Transverse colon (tissue), 4 donors: Measurements from ENCODE around the gene NUCB2. TPM values are rescaled to one million over a fixed set of nuclear protein-coding genes. Genes with fewer than 3 reads are reported as not detected.

Experiments
- DNase-seq: peaks from one replicate; pipeline ENCODE4 v3.0.0-alpha.2; 2019
- H3K27ac ChIP-seq, 4 donors: fragments of 200-600 bp; sonication (generic); 2 replicates each; pipeline ENCODE4 v1.5.1; 2016 to 2018; ENCODE audit warnings: inconsistent platforms in 4 of 4
- H3K27me3 ChIP-seq: fragments of 200-600 bp; sonication (generic); 2 replicates; pipeline ENCODE4 v1.5.1; 2017; ENCODE audit warnings: inconsistent platforms
- H3K36me3 ChIP-seq, 4 donors: fragments of 200-600 bp; sonication (generic); 2 replicates each; pipeline ENCODE4 v1.5.1; 2017 to 2019; ENCODE audit warnings: inconsistent platforms in 4 of 4
- H3K4me1 ChIP-seq, 4 donors: fragments of 200-600 bp; sonication (generic); 2 replicates each; pipeline ENCODE4 v1.5.1; 2017 to 2020; ENCODE audit warnings: inconsistent platforms in 4 of 4
- H3K4me3 ChIP-seq, 4 donors: fragments of 200-600 bp; sonication (generic); 1 replicate in 1 of 4; 2 replicates in 3 of 4; pipeline versions ENCODE4 v1.5.1 to v1.6.1; 2017 to 2019; ENCODE audit warnings: inconsistent platforms in 4 of 4
- H3K9me3 ChIP-seq, 2 donors: fragments of 200-600 bp; sonication (generic); 2 replicates each; pipeline ENCODE4 v1.5.1; 2017 to 2019; ENCODE audit warnings: inconsistent platforms in 2 of 2
- CTCF ChIP-seq, 5 experiments: fragments of 200-600 bp in 3 of 5; fragments of 450-650 bp in 2 of 5; sonication (generic) in 3 of 5; IDR thresholded peaks; 1 replicate in 2 of 5; 2 replicates in 3 of 5; pipeline ENCODE4 v1.5.1; 2016 to 2017; ENCODE audit warnings: antibody characterized with exemption in 5 of 5, inconsistent platforms in 3 of 5, mild to moderate bottlenecking in 2 of 5, moderate library complexity in 1 of 5
- EP300 ChIP-seq: sonication (generic); formaldehyde crosslinking; IDR thresholded peaks from one replicate; pipeline ENCODE4 v1.6.1; 2017; ENCODE audit warnings: antibody characterized with exemption, low read depth
- POLR2A ChIP-seq: fragments of 450-650 bp; IDR thresholded peaks from one replicate; pipeline ENCODE4 v1.6.1; 2016; ENCODE audit warnings: antibody characterized with exemption, mild to moderate bottlenecking, moderate library complexity
- POLR2AphosphoS5 ChIP-seq, 3 donors: sonication (generic); formaldehyde crosslinking; IDR thresholded peaks; one replicate each; pipeline ENCODE4 v1.6.1; 2016; ENCODE audit warnings: antibody characterized with exemption in 3 of 3
- WGBS, 2 donors: methylation state at CpG; one replicate each; pipeline ENCODE4 v1.1.5; 2018; ENCODE audit warnings: low coverage in 1 of 2; 5-methylcytosine and 5-hydroxymethylcytosine counted together
- in situ Hi-C, 4 donors: fragments of 200-750 bp; cut with MboI; loops; one replicate each; pipeline versions ENCODE4 v1.15.0 to v1.15.1; 2017; ENCODE audit warnings: low sequenced_read_pairs in 3 of 4, low pct_ligation_motif_present in 1 of 4, low pct_unique_long_range_greater_than_20kb in 1 of 4
- intact Hi-C: fragments of 100-400 bp; cut with DNase I; formaldehyde crosslinking; loops from one replicate; pipeline ENCODE4 v1.15.1; 2023; ENCODE audit warnings: low total_unique reads
- total RNA-seq, 4 donors: library from RNA; depleted of rRNA; stranded (reverse); fragments of >200 nt; gene quantifications; one replicate each; pipeline ENCODE4 v1.1.0, GENCODE V29; 2016

Gene NUCB2
- total RNA-seq, 4 donors from 2014 or later: 5.0 to 28.9 (median 13.4) TPM

GRCh38 chr11:17351510-17352176 is 75.1 kb downstream of the NUCB2 start, which contains the start of gene NCR3LG1:
TSS of gene NCR3LG1 (plus strand) at chr11:17351800. CDS start at chr11:17351970, 170 bp downstream.
- intact Hi-C loops: no loop called here
- 0 to 1% methylated on average over 1 to 55 of the region's 61 CpGs for WGBS, 2 donors
- in situ Hi-C loops: no loop called here

GRCh38 chr11:17352950-17353820 is 76.6 kb downstream of the NUCB2 start:
- Histone ChIP-seq H3K9me3 (no peaks in the 10 kb centered on the region), H3K4me1 (peaks cover 0 to 19% (median 10%) of the 10 kb centered on the region in 4 donors), H3K4me3 (peak overlapping the region; percentile 27 to 73 (median 62)), H3K36me3 (peaks cover 0 to 12% (median 4%) of the 10 kb centered on the region in 4 donors), H3K27ac (peak overlapping the region; percentile 85 to 93 (median 90)), H3K27me3 (no peaks in the 10 kb centered on the region)
- intact Hi-C loops: no loop called here
- 1 to 2% methylated on average over 9 to 41 of the region's 69 CpGs for WGBS, 2 donors
- in situ Hi-C loops: no loop called here
- TF ChIP-seq POLR2A (peak; percentile 75), EP300 (no peak), POLR2AphosphoS5 (IDR thresholded peaks at IDR 0.05) (peak; percentile 39 to 71 (median 64)), CTCF (IDR thresholded peaks at IDR 0.05) (no peak)
- peak; percentile 85 for DNase-seq

More at GRCh38 chr11:17351510-17352176, 75.1 kb downstream of the NUCB2 start, which contains the start of gene NCR3LG1:
- no peak for TF ChIP-seq CTCF (IDR thresholded peaks at IDR 0.05)
- TF ChIP-seq POLR2A: peak; percentile 75
- TF ChIP-seq POLR2AphosphoS5 (IDR thresholded peaks at IDR 0.05): peak; percentile 26 to 83 (median 77)
- no peak for TF ChIP-seq EP300
- Histone ChIP-seq H3K4me3 (peak within 1 kb of the TSS; percentile 54 to 73 (median 62)), H3K4me1 (peaks cover 0 to 19% (median 10%) of the 10 kb centered on the region in 4 donors), H3K36me3 (peaks cover 0 to under 1% (median 0%) of the 10 kb centered on the region in 4 donors), H3K27me3 (no peaks in the 10 kb centered on the region), H3K9me3 (no peaks in the 10 kb centered on the region), H3K27ac (peak within 1 kb of the TSS; percentile 85 to 93 (median 90))
- peak; percentile 85 for DNase-seq

GRCh38 chr11:17353821-17354600 is 77.5 kb downstream of the NUCB2 start:
- H3K4me3 ChIP-seq: peak overlapping the region in 3 of 4 donors; percentile 56 to 73 (median 68)
- in situ Hi-C loops: no loop called here
- DNase-seq: no peak

More at GRCh38 chr11:17353821-17354600, 77.5 kb downstream of the NUCB2 start:
- intact Hi-C loops: no loop called here
- no peaks in the 10 kb centered on the region for H3K9me3 ChIP-seq
- H3K27ac ChIP-seq: peak overlapping the region; percentile 85 to 93 (median 90)
- TF ChIP-seq CTCF (IDR thresholded peaks at IDR 0.05) (no peak), EP300 (no peak), POLR2AphosphoS5 (IDR thresholded peaks at IDR 0.05) (no peak), POLR2A (no peak)
- H3K36me3 ChIP-seq: peaks cover 0 to 12% (median 4%) of the 10 kb centered on the region in 4 donors
- no peaks in the 10 kb centered on the region for H3K27me3 ChIP-seq
- 1 to 7% methylated on average over 12 to 15 of the region's 15 CpGs for WGBS, 2 donors
- peaks cover 0 to 19% (median 10%) of the 10 kb centered on the region in 4 donors for H3K4me1 ChIP-seq
